Measurements from ENCODE around the gene ELMO1.

Gene ELMO1

DNA sequence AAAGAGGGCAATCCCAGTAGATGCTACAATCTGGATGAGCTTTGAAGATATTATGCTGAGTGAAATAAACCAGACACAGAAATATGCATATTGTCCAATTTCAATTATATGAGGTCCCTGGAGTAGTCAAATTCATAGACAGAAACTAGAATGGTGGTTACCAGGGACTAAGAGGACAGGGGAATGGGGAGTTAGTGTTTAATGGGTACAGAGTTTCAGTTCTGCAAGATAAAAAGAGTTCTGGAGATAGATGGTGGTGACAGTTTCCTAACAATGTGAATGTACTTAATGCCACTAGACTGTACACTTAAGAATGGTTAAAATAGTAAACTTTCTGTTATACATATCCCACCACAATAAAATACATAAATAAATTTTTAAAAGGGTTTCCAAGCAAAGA lies 236.6 kb downstream of the ELMO1 start:
- DNase-seq = no peak

DNA sequence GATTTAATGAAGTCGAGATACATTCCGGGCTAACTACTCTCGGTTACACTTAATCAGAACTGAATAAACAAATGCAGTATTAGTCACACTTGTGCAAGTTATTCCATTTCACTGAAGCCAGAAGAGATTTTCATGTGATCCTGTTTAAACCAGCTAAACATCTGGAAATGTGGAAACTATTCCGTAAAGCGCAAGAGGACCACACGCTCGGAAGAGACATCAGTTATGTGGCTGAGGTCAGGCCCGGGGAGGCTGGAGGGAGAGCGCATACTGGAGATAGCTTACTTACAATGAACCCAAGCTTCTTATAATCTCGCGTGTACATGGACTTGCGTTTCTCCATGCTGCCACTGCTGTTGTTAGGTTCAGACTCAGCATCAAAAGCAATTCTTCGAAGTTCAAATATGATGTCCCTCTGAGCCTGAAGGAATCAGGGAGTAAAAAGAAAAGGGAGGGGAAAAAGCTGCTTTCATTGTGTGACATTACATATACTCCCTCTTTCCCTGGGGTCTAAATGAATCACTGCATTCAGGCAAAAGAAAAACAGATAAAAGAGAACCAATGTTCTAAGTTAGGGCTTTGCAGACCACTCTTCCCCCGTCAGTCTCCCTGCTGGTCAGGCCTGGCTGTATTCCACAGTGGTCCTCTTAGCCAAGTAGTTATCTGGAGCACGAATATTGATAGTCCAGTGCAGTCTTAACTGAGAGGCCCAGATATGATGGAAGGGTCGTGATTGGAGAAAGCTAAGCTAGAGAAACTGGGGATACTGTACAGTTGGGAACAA lies 237.4 kb downstream of the ELMO1 start:
- no peak for DNase-seq

DNA sequence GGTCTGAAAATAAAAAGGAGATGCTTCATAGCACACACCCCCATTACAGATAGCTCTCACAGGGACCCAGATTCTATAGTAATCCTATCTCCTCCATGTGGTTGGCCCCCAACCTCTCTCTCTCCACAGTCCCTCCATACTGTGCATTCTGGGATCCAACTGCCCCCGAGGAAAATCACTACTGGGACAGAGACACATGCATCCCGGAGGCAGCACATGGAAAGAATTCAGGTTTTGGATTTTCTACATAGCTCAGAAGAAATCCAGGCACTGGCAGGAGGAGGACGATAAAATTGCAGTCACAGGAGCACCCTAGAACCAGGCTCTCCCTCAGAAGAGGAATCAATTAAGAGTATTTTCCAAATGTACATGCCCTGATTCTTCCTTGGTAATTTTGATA lies 239.5 kb downstream of the ELMO1 start:
- no peak for DNase-seq

DNA sequence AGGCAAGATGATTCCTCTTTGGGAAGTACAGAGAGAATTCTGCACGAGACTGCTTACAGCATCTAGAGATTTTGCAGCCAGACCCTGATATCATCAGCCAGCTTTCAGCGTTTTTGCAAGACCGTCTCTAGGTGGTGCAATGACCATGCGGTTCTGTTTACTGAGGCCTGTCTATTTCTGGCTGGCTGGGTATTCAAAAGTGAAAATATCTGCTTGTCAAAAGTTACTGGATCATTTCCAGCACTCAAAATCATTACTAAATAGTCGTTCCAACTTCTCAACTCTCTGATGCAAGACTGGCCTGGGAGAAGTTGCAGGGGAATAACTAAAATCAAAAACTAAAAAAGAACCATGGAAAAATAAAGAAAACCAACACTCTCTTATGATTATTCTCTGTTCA lies 240.1 kb downstream of the ELMO1 start:
- peak; percentile 42 for DNase-seq

DNA sequence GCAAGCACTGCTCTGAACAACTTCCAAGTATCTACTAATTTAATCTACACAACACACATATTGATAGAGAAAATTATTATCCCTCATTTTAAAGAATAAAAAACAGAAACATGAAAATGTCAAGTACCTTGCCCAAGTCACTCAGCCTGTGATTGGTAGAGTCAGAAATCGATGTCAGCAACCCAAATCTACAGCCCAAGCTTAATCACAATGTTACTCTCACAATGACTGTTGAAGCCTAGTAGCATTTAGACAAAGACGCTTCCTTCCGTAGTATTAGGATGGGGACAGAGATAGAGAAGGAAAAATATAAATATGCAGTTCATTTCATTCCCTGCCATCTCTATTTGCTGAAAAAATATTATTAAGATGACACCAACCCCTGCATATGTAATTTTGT lies 242.5 kb downstream of the ELMO1 start:
- DNase-seq = no peak

DNA sequence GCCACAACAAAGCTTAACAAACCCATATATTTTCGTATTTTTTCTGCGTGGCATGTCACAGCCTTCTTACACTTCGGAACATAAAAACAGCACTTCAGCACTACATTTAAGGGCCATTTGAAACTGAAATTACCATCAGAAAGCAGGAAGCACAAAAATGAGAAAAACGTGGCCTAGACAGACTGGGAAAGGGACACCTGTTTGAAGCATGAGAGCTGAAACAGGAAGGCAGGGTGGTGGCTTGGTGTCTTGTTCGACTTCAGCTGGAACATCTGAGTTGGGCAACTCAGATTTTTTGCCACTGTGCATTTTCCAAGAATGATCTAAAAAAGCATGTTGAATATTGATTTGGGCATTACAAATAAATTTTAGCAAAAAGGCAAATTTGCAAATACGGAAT lies 243.2 kb downstream of the ELMO1 start:
- DNase-seq = no peak

DNA sequence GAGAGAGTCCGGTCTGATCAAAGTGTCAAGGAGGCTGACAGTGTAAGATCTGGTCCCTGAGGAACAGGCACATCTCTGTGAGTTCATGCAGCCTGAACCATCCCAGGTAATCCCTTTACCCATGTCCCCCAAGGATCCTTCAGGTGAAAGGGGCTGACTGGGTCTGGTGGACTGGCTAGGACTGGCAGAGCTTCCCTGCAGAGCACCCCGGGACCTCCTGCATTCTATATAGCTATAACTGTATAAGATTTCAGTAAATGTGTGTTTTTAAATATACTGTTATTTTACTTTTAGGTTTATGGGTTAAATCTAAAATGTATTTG lies 246.8 kb downstream of the ELMO1 start:
- no peak for DNase-seq

DNA sequence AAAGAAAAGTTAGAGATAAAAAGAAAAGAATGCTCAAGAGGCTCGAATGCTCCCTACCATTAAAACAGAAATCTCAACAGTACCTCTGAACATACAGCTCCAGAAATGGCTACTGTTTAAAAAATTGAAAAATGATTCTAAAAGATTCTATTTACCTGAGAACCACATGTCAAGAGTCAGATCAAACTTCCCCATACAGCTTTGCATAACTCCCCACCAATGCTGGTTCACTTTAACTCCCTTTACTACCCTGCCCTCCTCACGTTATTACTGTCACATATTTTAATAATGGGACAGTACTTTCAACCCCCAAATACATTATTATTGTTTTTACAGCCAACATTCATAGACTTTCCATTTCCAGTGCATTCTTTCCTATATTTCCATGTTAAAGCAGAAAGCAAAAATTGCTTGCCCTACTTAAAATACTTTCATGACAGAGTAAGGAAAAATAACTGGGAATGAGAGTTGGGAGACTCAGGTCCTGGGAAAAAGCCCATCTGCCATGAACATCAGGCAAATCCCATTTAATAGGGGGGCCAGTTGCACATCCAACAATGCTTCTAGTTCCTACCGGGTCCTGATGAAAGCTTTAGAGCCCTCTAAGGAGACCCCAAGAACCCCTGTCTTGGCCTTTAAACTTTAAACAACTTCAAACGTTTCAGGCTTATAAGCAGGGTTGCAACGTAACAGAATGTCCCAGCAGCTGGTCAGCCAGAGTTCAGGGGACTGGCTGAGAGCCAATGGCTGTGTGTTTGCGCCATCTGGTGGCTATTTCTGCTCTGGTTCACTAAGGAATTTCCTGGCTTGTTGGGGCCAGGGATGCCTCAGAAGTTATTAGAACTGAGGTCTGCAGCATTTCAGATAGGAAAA lies 247.4 kb downstream of the ELMO1 start:
- peak; percentile 36 for DNase-seq

DNA sequence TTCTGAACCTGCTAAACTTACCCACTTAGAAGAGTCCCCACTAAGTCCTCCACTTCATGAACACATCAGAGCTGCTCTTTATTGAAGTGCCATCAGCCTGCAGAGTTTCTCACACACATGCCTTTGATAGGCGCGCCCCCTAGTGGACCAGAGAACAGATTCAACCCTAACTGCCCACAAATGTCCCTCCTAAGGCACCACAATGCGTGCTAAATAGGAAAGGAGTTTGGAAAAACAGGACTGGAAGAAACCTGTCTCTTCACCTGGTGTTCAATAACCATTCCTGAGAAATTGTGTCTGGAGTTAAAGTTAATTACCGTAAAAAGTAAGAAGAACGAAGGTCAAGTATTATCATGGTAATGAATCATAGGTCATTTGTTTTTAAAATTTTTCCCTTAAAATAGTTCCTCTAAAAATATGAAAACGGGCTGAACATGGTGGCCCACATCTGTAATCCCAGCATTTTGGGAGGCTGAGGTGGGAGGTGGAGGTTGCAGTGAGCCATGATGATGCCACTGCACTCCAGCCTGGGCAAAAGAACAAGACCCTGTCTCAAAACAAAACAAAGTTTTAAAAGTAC lies 249.7 kb downstream of the ELMO1 start:
- DNase-seq = peak; percentile 73

DNA sequence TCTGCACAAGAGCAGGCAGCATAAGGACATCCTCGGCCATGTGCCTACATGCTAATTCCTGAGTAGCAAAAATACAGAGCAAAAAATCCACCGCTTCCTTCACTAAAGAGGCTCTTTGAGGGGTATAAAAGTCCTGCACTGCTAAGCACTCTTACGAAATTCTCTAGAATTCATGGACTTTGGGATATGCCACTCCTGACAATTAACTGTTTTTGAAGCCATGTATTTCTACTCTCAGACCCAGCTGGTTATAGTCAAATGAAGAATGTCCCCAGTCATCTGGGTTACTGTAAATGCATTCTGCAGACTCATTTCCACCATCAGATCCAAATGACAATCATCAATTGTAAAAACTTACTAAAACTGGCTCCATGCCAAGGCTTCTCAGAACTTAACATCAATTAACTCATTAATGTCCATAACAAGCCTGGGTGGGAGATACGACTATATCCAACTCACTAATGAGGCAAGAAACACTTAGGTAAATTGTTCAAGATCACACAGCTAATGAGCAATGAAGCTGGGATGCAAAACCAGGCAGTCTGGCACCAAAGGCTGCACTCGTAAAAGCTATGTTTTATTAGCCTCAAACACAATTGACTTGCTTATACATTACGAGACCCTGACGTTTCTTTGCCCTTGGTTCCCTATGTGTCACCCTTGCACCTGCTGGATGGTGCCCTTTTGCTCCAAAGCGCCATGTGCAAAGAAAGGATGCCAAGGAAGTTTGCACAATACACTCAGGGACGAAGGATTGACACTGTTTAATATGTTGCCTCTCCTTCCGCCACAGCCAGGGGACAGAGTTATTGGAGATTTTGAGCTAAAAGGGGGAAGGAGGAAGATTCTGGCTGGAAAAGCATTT lies 250.4 kb downstream of the ELMO1 start:
- DNase-seq = no peak

DNA sequence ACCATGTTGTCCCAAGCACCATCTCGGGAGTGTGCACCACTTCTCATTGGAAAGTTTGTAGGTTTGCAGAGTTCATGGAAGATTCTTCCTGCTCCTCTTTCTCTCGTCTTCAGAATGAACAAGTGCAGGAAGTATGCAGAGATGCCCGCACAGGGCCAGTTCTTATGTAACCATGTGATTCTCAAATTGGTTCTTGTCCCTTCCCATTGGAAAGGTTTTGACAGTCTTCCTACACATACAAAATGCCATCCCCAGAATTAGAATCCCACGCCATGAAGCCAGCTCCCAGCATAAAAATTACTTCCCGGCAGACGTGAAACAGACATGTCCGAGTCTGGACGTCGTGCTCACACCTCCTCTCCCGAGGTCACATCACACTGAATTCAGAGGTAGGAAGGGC lies 251.6 kb downstream of the ELMO1 start:
- DNase-seq = no peak

DNA sequence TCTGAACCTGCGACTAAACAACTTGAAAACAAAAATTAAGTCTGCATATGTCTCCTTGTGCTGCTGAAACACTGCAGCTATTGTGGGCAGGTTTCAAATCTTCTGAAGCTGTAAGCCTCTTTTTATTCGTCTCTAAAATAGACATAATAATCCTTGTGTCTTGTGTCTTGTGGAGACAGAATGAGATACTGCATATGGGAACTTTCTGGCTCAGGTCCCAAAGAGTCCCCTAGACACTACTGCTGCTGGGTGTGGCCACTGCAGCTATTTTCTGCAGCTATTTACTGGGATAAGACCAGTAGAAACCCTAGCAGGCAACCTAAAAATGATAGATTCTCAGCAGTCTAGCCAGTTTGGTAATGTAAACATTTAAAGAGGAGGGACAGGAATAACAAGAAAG lies 252.0 kb downstream of the ELMO1 start:
- no peak for DNase-seq

DNA sequence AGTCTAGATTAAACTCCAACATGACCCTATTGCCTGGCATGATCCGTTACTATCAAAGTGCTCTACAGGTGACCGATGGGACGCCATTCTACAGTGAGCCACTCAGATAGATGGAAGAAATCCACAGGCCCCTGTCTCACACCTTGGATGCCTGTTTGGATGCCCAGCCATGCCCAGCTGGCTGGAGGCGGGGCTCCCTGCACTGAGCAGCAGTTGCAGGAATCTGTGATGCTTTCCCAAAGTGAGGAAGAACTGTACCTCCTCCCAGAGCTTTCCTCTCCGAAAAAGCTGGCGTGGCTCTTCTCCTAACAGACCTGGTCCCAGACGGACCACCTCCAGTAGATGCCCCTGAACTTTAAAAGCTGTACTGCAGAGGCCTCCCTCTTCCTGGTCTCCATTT lies 253.3 kb downstream of the ELMO1 start:
- no peak for DNase-seq

DNA sequence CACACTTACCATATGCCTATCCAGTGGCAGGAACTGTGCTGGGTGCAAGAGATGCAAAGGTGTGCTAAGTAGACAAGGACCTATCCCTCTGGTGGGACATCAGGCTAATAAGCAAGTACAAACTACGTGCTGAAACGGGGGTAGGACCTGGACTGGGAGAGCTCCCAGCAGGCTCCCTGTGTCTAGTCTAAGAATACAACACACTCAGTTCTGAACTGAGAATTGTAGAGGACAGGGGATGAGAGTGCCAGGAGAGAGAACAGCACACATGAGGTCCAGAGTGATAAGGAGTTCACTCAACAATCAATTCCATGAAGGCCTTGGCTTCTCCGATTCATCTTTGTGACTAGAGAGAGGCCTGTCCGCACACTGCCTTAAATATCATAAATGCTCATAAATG lies 253.7 kb downstream of the ELMO1 start:
- no peak for DNase-seq

DNA sequence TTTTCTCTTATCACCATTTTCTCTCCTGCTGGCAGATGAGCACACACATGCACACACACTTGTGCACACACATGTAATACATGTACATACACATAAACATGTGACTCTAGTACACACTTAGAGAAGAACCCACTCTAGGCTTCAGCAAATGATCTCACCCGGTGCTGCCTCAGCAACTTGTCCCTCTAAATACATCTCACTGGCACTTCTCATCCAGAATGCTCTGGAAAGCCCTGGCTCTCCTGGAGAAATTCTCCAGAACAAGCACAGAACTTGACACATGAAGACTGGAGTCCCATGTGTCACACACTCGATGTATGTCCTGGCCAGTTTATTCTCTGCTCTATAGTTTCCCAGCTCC lies 254.9 kb downstream of the ELMO1 start:
- no peak for DNase-seq

DNA sequence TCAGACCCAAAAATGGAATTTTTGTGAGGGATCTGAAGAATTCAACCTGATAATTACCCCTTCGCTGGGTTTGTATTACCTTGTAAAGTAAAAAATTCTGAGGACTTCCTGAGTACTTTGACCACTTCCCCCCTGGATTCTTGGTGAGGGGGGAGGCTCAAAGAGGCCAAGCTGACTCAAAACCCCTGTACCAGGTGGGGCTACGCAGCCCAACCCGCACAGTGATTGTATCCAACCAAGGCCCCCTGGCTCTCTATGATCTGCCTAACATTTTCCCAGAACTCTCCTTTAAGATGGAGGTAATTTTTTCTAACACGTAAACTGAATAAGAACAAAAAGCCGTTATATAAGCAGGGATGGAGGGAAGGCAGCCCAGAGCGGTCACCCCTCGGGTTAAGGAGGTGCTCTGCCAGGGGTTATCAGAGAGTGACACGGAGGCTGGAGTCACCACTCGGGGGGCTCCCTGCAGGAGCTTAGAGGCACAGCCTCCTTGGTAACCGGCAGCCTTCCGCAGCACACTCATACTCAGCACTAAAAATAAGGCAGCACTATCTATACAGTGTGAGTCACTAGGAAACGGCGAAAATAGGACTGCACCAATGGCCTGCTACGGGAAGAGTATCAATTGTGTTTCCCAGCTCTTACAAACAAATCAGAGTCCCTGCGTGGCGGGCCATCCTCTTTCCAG lies 255.4 kb downstream of the ELMO1 start:
- DNase-seq = no peak

DNA sequence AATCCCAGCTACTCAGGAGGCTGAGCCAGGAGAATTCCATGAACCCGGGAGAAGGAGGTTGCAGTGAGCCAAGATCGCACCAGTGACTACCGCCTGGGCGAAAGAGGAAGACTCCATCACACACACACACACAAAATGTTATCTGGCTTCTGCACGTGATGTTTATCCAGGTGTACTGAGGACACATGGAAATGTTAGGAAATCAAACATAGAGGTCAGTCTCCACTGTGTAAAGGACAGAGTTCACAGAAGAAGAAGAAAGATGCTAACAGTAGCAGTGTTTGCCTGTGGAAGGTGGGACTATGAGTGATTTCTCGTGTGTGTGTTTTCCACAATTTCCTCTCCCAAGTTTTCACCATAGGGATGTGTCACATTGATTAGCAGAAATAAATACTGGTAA lies 256.9 kb downstream of the ELMO1 start:
- no peak for DNase-seq

DNA sequence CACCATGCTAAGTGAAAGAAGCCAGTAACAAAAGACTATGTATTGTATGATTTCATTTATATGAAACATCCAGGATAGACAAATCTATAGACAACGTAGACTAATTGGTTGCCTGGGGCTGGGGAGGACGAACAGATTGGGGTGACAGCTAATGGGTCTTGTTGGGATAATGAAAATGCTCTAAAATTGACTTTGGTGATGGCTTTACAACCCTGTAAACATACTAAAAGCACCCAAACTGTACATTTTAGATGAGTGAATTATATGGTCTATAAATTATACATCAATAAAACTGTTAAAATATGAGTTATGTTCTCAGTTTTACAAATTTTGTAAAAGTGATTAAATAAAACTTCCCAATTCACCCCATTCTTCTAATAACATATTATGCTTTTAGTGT lies 261.5 kb downstream of the ELMO1 start:
- no peak for DNase-seq

DNA sequence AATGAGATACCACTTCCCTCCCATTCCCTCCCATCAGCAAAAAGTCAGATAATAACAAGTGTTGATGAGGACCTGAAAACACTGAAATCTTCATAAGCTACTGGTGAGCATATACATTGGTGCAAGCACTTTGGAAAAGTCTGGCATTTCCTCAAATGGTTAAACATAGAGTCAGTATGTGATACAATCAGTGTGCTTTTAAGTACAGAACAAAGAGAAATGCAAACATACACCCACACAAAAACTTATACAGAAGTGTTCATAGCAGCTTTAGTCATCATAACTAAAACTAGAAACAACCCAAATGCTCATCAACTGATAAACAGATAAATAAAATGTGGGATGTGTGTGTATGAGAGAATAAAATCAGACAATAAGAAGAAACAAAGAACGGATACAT lies 261.9 kb downstream of the ELMO1 start:
- DNase-seq = no peak

DNA sequence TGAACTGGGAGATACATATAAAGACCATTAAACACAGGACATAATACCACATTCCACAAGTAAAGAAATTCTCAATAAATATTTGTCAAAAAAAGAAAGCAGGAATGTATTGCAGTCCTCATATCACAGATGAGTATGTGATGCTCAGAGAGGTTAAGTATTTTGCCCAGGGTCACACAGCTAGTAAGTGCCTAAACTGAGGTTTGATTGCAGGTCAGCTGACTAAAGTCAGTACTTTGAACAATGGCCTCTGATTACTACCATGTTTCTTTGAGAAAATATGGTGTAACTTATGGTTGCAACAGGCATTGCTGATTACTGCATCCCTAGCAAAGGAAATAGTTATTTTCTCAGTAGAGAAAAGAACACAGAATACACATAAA lies 267.1 kb downstream of the ELMO1 start:
- no peak for DNase-seq

DNA sequence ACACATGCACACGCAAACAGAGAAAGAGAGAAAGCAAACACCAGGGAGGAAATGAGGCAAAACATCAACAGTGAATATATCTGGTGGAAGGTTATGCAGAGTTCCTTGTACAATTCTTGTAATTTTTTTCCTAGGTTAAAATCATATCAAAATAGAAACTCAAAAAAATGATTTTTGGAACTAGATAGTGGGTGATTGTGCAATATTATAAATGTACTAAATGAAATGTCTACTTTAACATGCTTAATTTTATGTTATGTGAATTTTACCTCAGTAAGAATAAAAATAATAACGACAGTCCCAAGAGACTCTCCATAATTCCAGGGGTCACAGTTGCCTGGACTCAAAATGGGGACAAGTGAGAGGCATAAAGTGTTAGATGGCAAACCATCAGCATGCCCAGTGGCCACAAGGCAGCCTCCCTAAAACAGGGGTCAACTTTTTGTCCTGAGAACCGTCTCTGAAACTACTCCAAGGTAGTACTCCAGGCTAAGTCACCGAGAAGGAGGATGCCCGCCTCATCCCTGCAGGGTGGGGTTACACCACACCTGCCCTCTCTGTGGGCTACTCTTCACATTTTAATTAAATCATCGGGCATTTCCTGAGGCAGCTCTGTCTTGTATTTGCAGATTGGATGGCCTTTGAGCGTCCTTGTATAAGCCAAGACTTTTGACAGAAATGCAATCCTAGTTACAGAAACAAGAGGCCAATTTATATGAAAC lies 267.7 kb downstream of the ELMO1 start:
- no peak for DNase-seq

DNA sequence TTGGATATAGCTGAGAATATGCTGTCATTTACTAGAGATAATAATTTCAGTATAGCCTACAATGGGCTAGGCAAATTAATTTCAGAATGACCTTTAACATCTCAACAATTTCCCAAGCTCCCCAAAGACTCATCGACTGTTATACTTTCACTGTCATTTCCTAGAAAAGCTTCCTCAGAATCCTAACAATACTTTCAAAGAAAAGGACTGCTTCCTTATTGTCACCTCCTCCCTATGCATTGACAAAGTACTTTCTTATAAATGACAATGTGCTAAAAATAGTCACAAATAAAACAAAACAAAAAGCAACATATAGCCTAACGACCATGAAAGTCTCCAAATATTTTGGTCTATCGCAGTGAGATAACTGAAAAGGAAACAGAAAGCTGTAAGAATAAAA lies 272.6 kb downstream of the ELMO1 start:
- DNase-seq = no peak

Data from CD4-positive, alpha-beta T cell treated with Interleukin-4 for 4 hours (primary cell).